Mesenteric fat pad (tissue), 1 donor: ENCODE measurements around the gene PIH1D2. TPM values are rescaled to one million over a fixed set of nuclear protein-coding genes. Genes with fewer than 3 reads are reported as not detected.
"Not testable (repeated sequence)": the region's sequence is repeated elsewhere in the genome, so short reads cannot be mapped to it uniquely, and the experiment has no call there.

Experiments
- DNase-seq: peaks from one replicate; pipeline ENCODE4 v3.0.0-alpha.2; 2020; ENCODE audit warnings: low spot score
- long read RNA-seq: library from polyadenylated mRNA; unstranded; transcript quantifications from one replicate; pipeline ENCODE4 v2.0.0, GENCODE V29; 2020
- total RNA-seq: library from RNA; stranded (reverse); fragmentation: NEBNext Ultra II Directional; extraction: Animal tissue kit (Norgen Biotek cat#: 25700); gene quantifications from one replicate; pipeline ENCODE4 v1.2.1, GENCODE V29; 2021
- donor health status: DM: yes; HTN: yes; CAD: no.

PIH1D2 gene
- 1.5 TPM for total RNA-seq
- long read RNA-seq, result 0 reads

- no peak for DNase-seq
These were observed at the start of gene PIH1D2, which contains the start of gene NKAPD1 for GRCh38 chr11:112073941-112074811. TSS of gene PIH1D2 (minus strand) at chr11:112074017. CDS start at chr11:112073174, 843 bp downstream. TSS of gene NKAPD1 (plus strand) at chr11:112074299. CDS start at chr11:112075575, 1,276 bp downstream.

GRCh38 chr11:112123129-112123528, 49.3 kb upstream of the PIH1D2 start:
- DNase-seq, result no peak

- DNase-seq, result no peak
These were observed 48.3 kb upstream of the PIH1D2 start for GRCh38 chr11:112121981-112122615.

GRCh38 chr11:112118176-112118575, 44.4 kb upstream of the PIH1D2 start:
- DNase-seq, result no peak

GRCh38 chr11:112115386-112115785, 41.6 kb upstream of the PIH1D2 start:
- no peak for DNase-seq

- DNase-seq, result no peak
These were observed 40.6 kb upstream of the PIH1D2 start for GRCh38 chr11:112114460-112114859.

GRCh38 chr11:112113539-112114457, 40.0 kb upstream of the PIH1D2 start:
- DNase-seq, result no peak

- no peak for DNase-seq
These were observed 32.3 kb upstream of the PIH1D2 start for GRCh38 chr11:112106070-112106469.

GRCh38 chr11:112103446-112103845, 29.6 kb upstream of the PIH1D2 start:
- no peak for DNase-seq

GRCh38 chr11:112100462-112100861, 26.6 kb upstream of the PIH1D2 start:
- DNase-seq, result no peak

- no peak for DNase-seq
These were observed 24.1 kb upstream of the PIH1D2 start for GRCh38 chr11:112097734-112098528.

- DNase-seq, result no peak
These were observed 22.4 kb upstream of the PIH1D2 start for GRCh38 chr11:112096194-112096593.

- not testable (repeated sequence) for DNase-seq
These were observed 21.5 kb upstream of the PIH1D2 start for GRCh38 chr11:112095302-112095701.

GRCh38 chr11:112087212-112087611, 13.4 kb upstream of the PIH1D2 start:
- DNase-seq, result no peak

- peak; percentile 98 for DNase-seq
These were observed 12.8 kb upstream of the PIH1D2 start, which contains the start of the genes SDHD and TIMM8B for GRCh38 chr11:112086422-112087191. TSS of gene SDHD (plus strand) at chr11:112086873. CDS start at chr11:112086908, 35 bp downstream. TSS of gene TIMM8B (minus strand) at chr11:112086756. CDS start at chr11:112086723, 33 bp downstream.

- no peak for DNase-seq
These were observed 12.1 kb upstream of the PIH1D2 start for GRCh38 chr11:112085822-112086421.

GRCh38 chr11:112082729-112083128, 8.9 kb upstream of the PIH1D2 start:
- DNase-seq, result no peak

GRCh38 chr11:112062923-112063322, 10.9 kb downstream of the PIH1D2 start:
- DNase-seq, result no peak

GRCh38 chr11:112058103-112058502, 15.7 kb downstream of the PIH1D2 start:
- DNase-seq, result no peak
